ENCODE data around the gene RPL35.

- no peak for TF ChIP-seq CTCF (IDR thresholded peaks at IDR 0.05)
- TF ChIP-seq POLR2A (IDR thresholded peaks at IDR 0.05), result no peak
- TF ChIP-seq POLR2AphosphoS5 (IDR thresholded peaks at IDR 0.05; ENCODE audit: insufficient read depth in 1 of 2, low read depth in 1 of 2), result no peak
Measured at GRCh38 chr9:124853605-124854143, 8.1 kb downstream of the RPL35 start.

All from vagina (tissue), 2 donors.